H1 (cell line): ENCODE data around the gene DMXL2. TPM values are rescaled to one million over a fixed set of nuclear protein-coding genes. Genes with fewer than 3 reads are reported as not detected.

Source experiments
- ASH2L ChIP-seq: fragments of 200-600, 300-600 bp; sonication (generic); IDR thresholded peaks from one replicate; pipeline ENCODE4 v1.7.1; 2017; ENCODE audit warnings: low read length
- CHD2 ChIP-seq: IDR thresholded peaks from 2 replicates; pipeline ENCODE4 v1.6.1; 2012; ENCODE audit warnings: low read length, improper control_type of control experiment
- HDAC6 ChIP-seq: IDR thresholded peaks from one replicate; pipeline ENCODE4 v1.7.1; 2012; ENCODE audit warnings: low read depth, mild to moderate bottlenecking, inconsistent platforms, low read length, moderate library complexity
- RAD21 ChIP-seq, 2 experiments: IDR thresholded peaks in 1 of 2; conservative IDR thresholded peaks in 1 of 2; 2 replicates each; pipeline ENCODE4 v1.6.1; 2011; ENCODE audit warnings: low read depth in 2 of 2, low read length in 2 of 2, improper control_type of control experiment in 1 of 2, inconsistent platforms in 1 of 2, mild to moderate bottlenecking in 1 of 2, moderate library complexity in 1 of 2
- RFX5 ChIP-seq: IDR thresholded peaks from 2 replicates; pipeline ENCODE4 v1.6.1; 2011; ENCODE audit warnings: low read depth, low read length, improper control_type of control experiment, borderline replicate concordance
- polyA plus RNA-seq, 7 experiments: library from polyadenylated mRNA; depleted of rRNA in 3 of 7; stranded (reverse) in 5 of 7; unstranded in 2 of 7; fragments of >200 nt in 5 of 7; fragments of 200-250 nt in 2 of 7; gene quantifications; 1 replicate in 5 of 7; 2 replicates in 1 of 7; 4 replicates in 1 of 7; pipeline versions ENCODE4 v1.2.1 to v1.2.3, GENCODE V29; 2011 to 2013; ENCODE audit warnings: missing spikeins in 2 of 7, mixed read lengths in 2 of 7
- total RNA-seq: library from RNA; stranded (reverse); fragmentation: NEBNext Ultra II Directional; extraction: Animal tissue kit (Norgen Biotek cat#: 25700); gene quantifications from 2 replicates; pipeline ENCODE4 v1.2.1, GENCODE V29; 2021

DMXL2 gene
- total and polyA plus RNA-seq, 2 of the 8 experiments (the other 6 are each of a cell fraction or from before 2014, with no cell fraction given), result 9.5 to 10.6 TPM

DNA sequence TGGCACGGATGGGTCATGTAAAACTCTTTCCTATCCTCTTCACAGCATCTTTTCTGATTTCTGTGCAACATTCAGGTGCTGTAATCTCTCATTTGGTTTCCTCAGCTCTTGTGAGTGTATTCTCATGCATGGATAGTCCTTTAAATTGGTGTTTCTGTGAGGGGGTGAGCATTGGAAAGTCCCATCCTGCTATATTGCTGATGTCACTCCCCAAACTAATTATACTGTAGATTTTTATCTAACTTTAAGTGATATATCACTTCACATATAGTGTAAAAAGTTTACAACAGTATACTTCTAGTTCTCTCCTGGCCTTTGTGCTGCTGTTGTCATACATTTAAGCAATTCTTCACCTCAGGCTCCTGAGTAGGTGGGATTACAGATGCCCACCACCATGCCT lies 178.5 kb downstream of the DMXL2 start (continued):
- TF ChIP-seq ASH2L (no peak), CHD2 (no peak), RAD21 (IDR thresholded peaks at IDR 0.05 in 1 of 2, conservative IDR thresholded peaks at IDR 0.05 in 1 of 2; ENCODE audit: low read depth in 2 of 2, low read length in 2 of 2) (no peak), HDAC6 (no peak), RFX5 (no peak)
